Kidney tubule cell (primary cell): Measurements from ENCODE around the gene ATF6B.
A peak's percentile ranks its signal among the peaks of the same experiment; 100 is the strongest.
"Not testable (repeated sequence)": the region's sequence is repeated elsewhere in the genome, so short reads cannot be mapped to it uniquely, and the experiment has no call there.

Experiments
- DNase-seq: peaks from one replicate; pipeline ENCODE4 v3.0.0-alpha.2; 2018; ENCODE audit warnings: low spot score

Gene ATF6B

GRCh38 chr6:32081168-32081990 lies 46.7 kb downstream of the ATF6B start:
- DNase-seq, result peak; percentile 31

- no peak for DNase-seq
Observed at GRCh38 chr6:32079566-32080290, 48.3 kb downstream of the ATF6B start.

GRCh38 chr6:32076321-32076809 lies 51.7 kb downstream of the ATF6B start:
- peak; percentile 94 for DNase-seq

GRCh38 chr6:32075781-32076180 lies 52.3 kb downstream of the ATF6B start:
- DNase-seq, result peak; percentile 51

GRCh38 chr6:32074996-32075532 lies 53.0 kb downstream of the ATF6B start:
- peak; percentile 40 for DNase-seq

- DNase-seq, result no peak
Observed at GRCh38 chr6:32073613-32074012, 54.4 kb downstream of the ATF6B start.

GRCh38 chr6:32073101-32073500 lies 54.9 kb downstream of the ATF6B start:
- no peak for DNase-seq

GRCh38 chr6:32070814-32071543 lies 57.1 kb downstream of the ATF6B start:
- DNase-seq, result no peak

GRCh38 chr6:32069878-32070515 lies 58.0 kb downstream of the ATF6B start:
- no peak for DNase-seq

- no peak for DNase-seq
Observed at GRCh38 chr6:32069460-32069859, 58.6 kb downstream of the ATF6B start.

- DNase-seq, result no peak
Observed at GRCh38 chr6:32068867-32069266, 59.2 kb downstream of the ATF6B start.

- DNase-seq, result not testable (repeated sequence)
Observed at GRCh38 chr6:32068315-32068714, 59.7 kb downstream of the ATF6B start.

- not testable (repeated sequence) for DNase-seq
Observed at GRCh38 chr6:32067521-32067920, 60.5 kb downstream of the ATF6B start.
